Bronchial epithelial cell (primary cell): ENCODE measurements around the gene TMEM100. TPM values are rescaled to one million over a fixed set of nuclear protein-coding genes. Genes with fewer than 3 reads are reported as not detected.

Experiments used
- DNase-seq: peaks from one replicate; pipeline ENCODE4 v3.0.0-alpha.2; 2010; ENCODE audit warnings: low read depth
- FAIRE-seq: peaks from 2 replicates; lab custom pipeline; 2011; peaks lifted over from hg19 to GRCh38; lab: Jason Lieb, UNC
- H3K27me3 ChIP-seq: 2 replicates; pipeline ENCODE4 v1.5.1; 2011; ENCODE audit warnings: low read length; ENCODE audit not compliant: control insufficient read depth, insufficient read depth
- H3K36me3 ChIP-seq: 2 replicates; pipeline ENCODE4 v1.5.1; 2011; ENCODE audit warnings: low read length; ENCODE audit not compliant: control insufficient read depth, insufficient read depth
- H3K4me3 ChIP-seq: 2 replicates; pipeline ENCODE4 v1.5.1; 2011; ENCODE audit warnings: mild to moderate bottlenecking, low read depth, low read length, control low read depth
- CTCF ChIP-seq: IDR thresholded peaks from 2 replicates; pipeline ENCODE4 v1.5.1; 2011; ENCODE audit warnings: mild to moderate bottlenecking, moderate library complexity, low read length, control low read depth, inconsistent platforms; ENCODE audit not compliant: insufficient read depth, severe bottlenecking
- total RNA-seq: library from RNA; depleted of rRNA; stranded (reverse); fragments of >200 nt; gene quantifications from 2 replicates; pipeline ENCODE4 v1.2.1, GENCODE V29; 2014

TMEM100 gene
- total RNA-seq, 1 donor from 2014 or later, result not detected

DNA sequence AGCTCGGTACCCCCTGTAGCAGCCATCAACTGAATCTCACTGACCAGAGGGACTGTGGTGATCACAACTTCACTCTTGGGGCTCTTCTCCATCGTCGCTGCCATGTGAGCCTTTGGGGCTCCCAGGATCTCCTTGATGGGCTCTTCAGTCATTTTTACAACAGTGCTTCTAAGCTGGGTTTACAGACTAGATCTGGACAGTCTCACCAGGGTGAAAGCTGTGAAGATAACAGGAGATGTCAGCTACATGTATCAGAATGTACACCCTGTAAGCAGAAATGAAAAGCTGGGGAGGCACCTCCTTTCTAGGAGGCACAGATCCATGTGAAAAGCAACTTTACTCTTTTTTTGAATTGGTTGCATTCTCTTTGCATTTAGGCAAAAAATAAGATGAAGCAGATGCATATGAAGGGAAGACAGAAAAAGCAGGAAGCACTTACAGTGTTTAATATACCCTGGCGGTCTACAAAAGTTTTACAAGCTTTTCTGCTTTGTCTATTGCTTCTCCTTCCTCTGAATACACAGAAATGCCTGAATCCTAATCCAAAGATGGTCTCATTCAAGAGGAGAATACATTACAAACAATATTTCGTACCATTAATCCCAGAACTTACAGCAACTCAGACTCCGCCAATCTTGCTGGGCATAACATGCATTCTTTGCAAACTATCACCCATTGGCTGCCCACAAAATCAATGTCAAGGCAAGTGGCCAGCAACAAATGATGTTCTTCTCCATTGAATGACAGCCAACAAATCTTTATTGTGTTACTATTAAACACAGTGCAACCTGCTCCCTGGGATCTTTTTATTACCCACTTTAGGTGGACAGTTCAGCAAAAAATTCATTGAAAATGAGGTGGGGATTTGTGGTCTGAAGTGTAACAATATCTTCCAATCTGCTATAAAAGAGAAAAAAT lies 1.5 kb downstream of the TMEM100 start:
- H3K4me3 ChIP-seq, result no peak overlapping the region
- DNase-seq, result no peak
- no peaks in the 10 kb centered on the region for H3K27me3 ChIP-seq
- no peak for TF ChIP-seq CTCF
- H3K36me3 ChIP-seq, result no peaks in the 10 kb centered on the region
- FAIRE-seq, result no peak

- no peaks in the 10 kb centered on the region for H3K27me3 ChIP-seq
- no peaks in the 10 kb centered on the region for H3K36me3 ChIP-seq
- H3K4me3 ChIP-seq, result no peak overlapping the region
- FAIRE-seq (no peak), DNase-seq (peak; percentile 55)
- peak; percentile 66 for TF ChIP-seq CTCF
Measured at GRCh38 chr17:55717898-55718735, 4.5 kb downstream of the TMEM100 start.

GRCh38 chr17:55717432-55717831 lies 5.2 kb downstream of the TMEM100 start:
- Histone ChIP-seq H3K4me3 (no peak overlapping the region), H3K36me3 (no peaks in the 10 kb centered on the region), H3K27me3 (no peaks in the 10 kb centered on the region)
- TF ChIP-seq CTCF, result no peak
- FAIRE-seq (no peak), DNase-seq (no peak)

DNA sequence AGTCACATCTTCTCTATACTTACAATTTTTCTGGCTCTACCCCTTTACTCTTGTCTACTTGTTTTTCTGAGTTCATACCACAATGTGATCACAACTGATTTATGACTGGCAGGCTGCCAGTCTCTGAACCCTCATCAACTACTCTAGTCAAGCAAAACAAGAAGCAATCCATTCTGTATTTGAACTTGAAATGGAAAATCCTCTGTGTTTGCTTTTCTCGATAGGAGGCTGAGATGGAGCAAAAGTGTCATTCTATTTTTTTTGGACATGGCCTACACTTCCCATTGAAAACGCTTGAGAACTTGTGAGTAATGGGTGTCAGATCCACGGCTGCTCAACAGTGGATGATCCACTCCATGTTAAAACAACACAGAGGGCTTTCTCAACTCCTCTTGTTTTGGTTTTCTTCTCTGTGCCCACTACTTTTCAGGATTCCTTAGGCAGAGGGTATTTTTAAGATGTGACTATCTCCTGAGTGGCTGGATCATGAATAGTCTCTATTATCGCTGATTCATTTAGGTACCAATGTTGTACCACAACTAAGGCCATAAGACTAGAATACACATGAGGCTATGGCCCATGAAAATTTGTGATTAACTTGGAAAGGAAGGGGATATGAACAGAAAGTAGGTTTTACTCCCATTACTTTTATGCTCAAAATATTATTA lies 11.7 kb downstream of the TMEM100 start:
- H3K27me3 ChIP-seq, result no peaks in the 10 kb centered on the region
- no peak for TF ChIP-seq CTCF
- H3K4me3 ChIP-seq, result no peak overlapping the region
- FAIRE-seq (no peak), DNase-seq (no peak)
- H3K36me3 ChIP-seq, result no peaks in the 10 kb centered on the region

DNA sequence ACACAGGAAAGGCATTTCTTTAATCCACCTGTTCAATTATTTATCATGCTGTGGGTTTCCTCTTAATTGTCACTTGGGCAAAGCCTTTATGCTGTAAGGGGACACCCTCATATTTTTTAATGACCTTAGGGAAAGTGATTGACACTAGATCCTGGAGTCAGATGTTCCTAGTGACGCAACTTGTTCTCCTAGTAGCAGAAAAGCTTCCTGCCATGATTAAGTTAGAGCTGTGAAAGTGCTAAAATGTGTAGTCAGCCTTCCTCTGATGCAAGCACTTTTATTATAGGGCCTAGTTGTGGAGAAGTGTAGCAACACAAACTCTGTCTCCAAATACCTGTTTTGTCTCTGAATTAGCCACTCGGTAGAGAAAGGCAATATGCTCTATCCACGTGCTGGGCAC lies 12.3 kb downstream of the TMEM100 start:
- Histone ChIP-seq H3K27me3 (no peaks in the 10 kb centered on the region), H3K36me3 (no peaks in the 10 kb centered on the region), H3K4me3 (no peak overlapping the region)
- no peak for TF ChIP-seq CTCF
- FAIRE-seq, result no peak
- peak; percentile 49 for DNase-seq
